B cell (primary cell): Measurements from ENCODE around the gene ELOVL1.

Experiments
- CTCF ChIP-seq: fragments of 200-600 bp; IDR thresholded peaks from one replicate; pipeline ENCODE4 v1.8.0; 2022; ENCODE audit warnings: antibody characterized with exemption, mild to moderate bottlenecking
- EZH2 ChIP-seq: IDR thresholded peaks from 2 replicates; pipeline ENCODE4 v1.6.1; 2012; ENCODE audit warnings: borderline replicate concordance, low read depth, mild to moderate bottlenecking, moderate library complexity, low read length; ENCODE audit not compliant: insufficient read depth, poor library complexity, severe bottlenecking

- no peak for TF ChIP-seq EZH2
- TF ChIP-seq CTCF, result no peak
Observed at GRCh38 chr1:43321331-43321891, 46.4 kb downstream of the ELOVL1 start.
